Keratinocyte (primary cell): ENCODE measurements around the gene ACTA2. TPM values are rescaled to one million over a fixed set of nuclear protein-coding genes. Genes with fewer than 3 reads are reported as not detected.

Experiments used
- DNase-seq: peaks from one replicate; pipeline ENCODE4 v3.0.0-alpha.2; 2011; ENCODE audit warnings: low read depth, missing footprints, low spot score
- FAIRE-seq: peaks from 2 replicates; lab custom pipeline; 2011; peaks lifted over from hg19 to GRCh38; lab: Jason Lieb, UNC
- H2AFZ ChIP-seq: 2 replicates; pipeline ENCODE4 v1.6.0; 2012; ENCODE audit warnings: low read length, control low read depth, inconsistent platforms; ENCODE audit not compliant: control insufficient read depth
- H3K27ac ChIP-seq: 2 replicates; pipeline ENCODE4 v1.5.1; 2011; ENCODE audit warnings: low read length; ENCODE audit not compliant: control insufficient read depth, insufficient read depth
- H3K27me3 ChIP-seq: 3 replicates; pipeline ENCODE4 v1.6.0; 2011; ENCODE audit warnings: low read length; ENCODE audit not compliant: control insufficient read depth, insufficient read depth; ENCODE audit errors: extremely low read depth
- H3K36me3 ChIP-seq, 2 experiments: 2 replicates in 1 of 2; 3 replicates in 1 of 2; pipeline ENCODE4 v1.5.1; 2011; ENCODE audit warnings: low read length in 2 of 2, mild to moderate bottlenecking in 1 of 2; ENCODE audit not compliant: control insufficient read depth in 2 of 2, insufficient read depth in 2 of 2; ENCODE audit errors: extremely low read depth in 1 of 2
- H3K4me1 ChIP-seq: 3 replicates; pipeline ENCODE4 v1.5.1; 2011; ENCODE audit warnings: low read length; ENCODE audit not compliant: control insufficient read depth, insufficient read depth; ENCODE audit errors: extremely low read depth
- H3K4me2 ChIP-seq: 3 replicates; pipeline ENCODE4 v1.6.0; 2011; ENCODE audit warnings: low read depth, low read length; ENCODE audit not compliant: control insufficient read depth, insufficient read depth; ENCODE audit errors: extremely low read depth
- H3K4me3 ChIP-seq, 3 experiments: fragments of 200-600 bp in 1 of 3; sonication (generic) in 1 of 3; 2 replicates in 2 of 3; 3 replicates in 1 of 3; pipeline ENCODE4 v1.5.1; 2011 to 2016; ENCODE audit warnings: low read length in 3 of 3, mild to moderate bottlenecking in 3 of 3, control low read depth in 2 of 3, inconsistent platforms in 1 of 3, low read depth in 1 of 3, mixed read lengths in 1 of 3, mixed run types in 1 of 3, moderate library complexity in 1 of 3; ENCODE audit not compliant: control insufficient read depth in 2 of 3, insufficient read depth in 2 of 3; ENCODE audit errors: extremely low read depth in 1 of 3
- H3K79me2 ChIP-seq: 2 replicates; pipeline ENCODE4 v1.6.0; 2012; ENCODE audit warnings: low read length; ENCODE audit not compliant: control insufficient read depth, insufficient read depth
- H3K9ac ChIP-seq: 3 replicates; pipeline ENCODE4 v1.6.0; 2011; ENCODE audit warnings: low read length; ENCODE audit not compliant: control insufficient read depth, insufficient read depth; ENCODE audit errors: extremely low read depth
- H3K9me1 ChIP-seq: 3 replicates; pipeline ENCODE4 v1.6.0; 2011; ENCODE audit warnings: low read length; ENCODE audit not compliant: control insufficient read depth, insufficient read depth; ENCODE audit errors: extremely low read depth
- H3K9me3 ChIP-seq: 2 replicates; pipeline ENCODE4 v1.5.1; 2012; ENCODE audit warnings: low read depth, low read length; ENCODE audit not compliant: control insufficient read depth
- H4K20me1 ChIP-seq: 3 replicates; pipeline ENCODE4 v1.6.0; 2011; ENCODE audit warnings: low read length; ENCODE audit not compliant: control insufficient read depth, insufficient read depth; ENCODE audit errors: extremely low read depth
- CTCF ChIP-seq, 3 experiments: IDR thresholded peaks in 1 of 3; conservative IDR thresholded peaks in 1 of 3; optimal IDR thresholded peaks in 1 of 3; 2 replicates in 2 of 3; 3 replicates in 1 of 3; pipeline versions ENCODE3 to v1.5.1; 2011; ENCODE audit warnings: low read length in 3 of 3, mild to moderate bottlenecking in 3 of 3, moderate library complexity in 2 of 3, control low read depth in 1 of 3, inconsistent platforms in 1 of 3; ENCODE audit not compliant: insufficient read depth in 2 of 3; ENCODE audit errors: extremely low read depth in 1 of 3
- EZH2 ChIP-seq: IDR thresholded peaks from one replicate; pipeline ENCODE4 v1.6.1; 2012; ENCODE audit warnings: inconsistent platforms, mild to moderate bottlenecking, low read length, moderate library complexity
- dilution Hi-C: fragments of 300-500 bp; cut with MboI; formaldehyde crosslinking; loops from one replicate; pipeline ENCODE4 v1.7.0; 2020; ENCODE audit warnings: low sequenced_read_pairs; ENCODE audit not compliant: extremely low pct_ligation_motif_present
- polyA plus RNA-seq, 5 experiments: library from polyadenylated mRNA; depleted of rRNA in 3 of 5; stranded (reverse) in 3 of 5; stranded (forward) in 1 of 5; unstranded in 1 of 5; fragments of >200 nt; gene quantifications; 1 replicate in 1 of 5; 2 replicates in 3 of 5; 3 replicates in 1 of 5; pipeline versions ENCODE4 v1.2.1 to v1.2.3, GENCODE V29; 2011 to 2012; ENCODE audit warnings: missing spikeins in 2 of 5, low read depth in 1 of 5, low replicate concordance in 1 of 5

Gene ACTA2
- polyA plus RNA-seq, 1 donor (not counting 4 experiments of a cell fraction or from before 2014, with no cell fraction given) = 3.7 TPM

GRCh38 chr10:88916986-88917385 is 35.6 kb downstream of the ACTA2 start:
- no peaks in the 10 kb centered on the region for H3K79me2 ChIP-seq
- H4K20me1 ChIP-seq = no peaks in the 10 kb centered on the region
- no peaks in the 10 kb centered on the region for H3K9me1 ChIP-seq
- no peaks in the 10 kb centered on the region for H3K4me1 ChIP-seq
- H2AFZ ChIP-seq = no peak overlapping the region
- H3K36me3 ChIP-seq = peaks cover 0 to 5% of the 10 kb centered on the region in 2 experiments
- H3K27me3 ChIP-seq = no peaks in the 10 kb centered on the region
- no peak overlapping the region for H3K4me3 ChIP-seq
- TF ChIP-seq EZH2 = no peak
- TF ChIP-seq CTCF (optimal IDR thresholded peaks at IDR 0.05 in 1 of 3, IDR thresholded peaks at IDR 0.05 in 1 of 3, conservative IDR thresholded peaks at IDR 0.05 in 1 of 3; ENCODE audit: extremely low read depth in 1 of 3, insufficient read depth in 2 of 3, low read length in 3 of 3) = no peak
- H3K9me3 ChIP-seq = no peaks in the 10 kb centered on the region
- H3K9ac ChIP-seq = no peak overlapping the region
- H3K4me2 ChIP-seq = no peak overlapping the region
- DNase-seq (no peak), FAIRE-seq (no peak)
- dilution Hi-C loops = no loop called here
- no peak overlapping the region for H3K27ac ChIP-seq

GRCh38 chr10:88916231-88916630 is 36.3 kb downstream of the ACTA2 start:
- FAIRE-seq (no peak), DNase-seq (no peak)
- H2AFZ ChIP-seq = no peak overlapping the region
- H3K27me3 ChIP-seq = no peaks in the 10 kb centered on the region
- no peaks in the 10 kb centered on the region for H4K20me1 ChIP-seq
- peaks cover 0 to 1% of the 10 kb centered on the region in 2 experiments for H3K36me3 ChIP-seq
- no peak overlapping the region for H3K9ac ChIP-seq
- no peaks in the 10 kb centered on the region for H3K9me1 ChIP-seq
- H3K27ac ChIP-seq = no peak overlapping the region
- no peak overlapping the region for H3K4me2 ChIP-seq
- no peaks in the 10 kb centered on the region for H3K9me3 ChIP-seq
- TF ChIP-seq EZH2 = no peak
- no peak for TF ChIP-seq CTCF (optimal IDR thresholded peaks at IDR 0.05 in 1 of 3, IDR thresholded peaks at IDR 0.05 in 1 of 3, conservative IDR thresholded peaks at IDR 0.05 in 1 of 3; ENCODE audit: extremely low read depth in 1 of 3, insufficient read depth in 2 of 3, low read length in 3 of 3)
- dilution Hi-C loops = no loop called here
- H3K79me2 ChIP-seq = no peaks in the 10 kb centered on the region
- no peaks in the 10 kb centered on the region for H3K4me1 ChIP-seq
- H3K4me3 ChIP-seq = no peak overlapping the region
